GM18858 (cell line): Measurements from ENCODE around the gene CDKN2D.
"Not testable (repeated sequence)": the region's sequence is repeated elsewhere in the genome, so short reads cannot be mapped to it uniquely, and the experiment has no call there.

Experiments
- ATAC-seq: cut with Tn5 transposase; IDR thresholded peaks from one replicate; pipeline ENCODE4 v1.9.1; 2021; ENCODE audit not compliant: unreplicated experiment

Gene CDKN2D

GRCh38 chr19:10552510-10553053, 16.2 kb downstream of the CDKN2D start:
- no peak for ATAC-seq

- ATAC-seq = no peak
These were observed 17.0 kb downstream of the CDKN2D start for GRCh38 chr19:10551698-10552301.

GRCh38 chr19:10551006-10551405, 17.8 kb downstream of the CDKN2D start:
- not testable (repeated sequence) for ATAC-seq

GRCh38 chr19:10550336-10550735, 18.4 kb downstream of the CDKN2D start:
- no peak for ATAC-seq

GRCh38 chr19:10549733-10550132, 19.0 kb downstream of the CDKN2D start:
- no peak for ATAC-seq

- no peak for ATAC-seq
These were observed 20.0 kb downstream of the CDKN2D start for GRCh38 chr19:10548746-10549276.

- ATAC-seq = no peak
These were observed 22.0 kb downstream of the CDKN2D start for GRCh38 chr19:10546817-10547216.

GRCh38 chr19:10544753-10545251, 24.0 kb downstream of the CDKN2D start:
- no peak for ATAC-seq

GRCh38 chr19:10544242-10544752, 24.5 kb downstream of the CDKN2D start:
- no peak for ATAC-seq

- ATAC-seq = no peak
These were observed 25.1 kb downstream of the CDKN2D start, which contains the start of gene ATG4D for GRCh38 chr19:10543420-10544241. Gene ATG4D (plus strand): TSS chr19:10543904. CDS start chr19:10544091, 187 bp downstream.

GRCh38 chr19:10543059-10543419, 25.7 kb downstream of the CDKN2D start:
- ATAC-seq = no peak

GRCh38 chr19:10539016-10539415, 29.8 kb downstream of the CDKN2D start:
- ATAC-seq = not testable (repeated sequence)

GRCh38 chr19:10538204-10538983, 30.4 kb downstream of the CDKN2D start:
- no peak for ATAC-seq

GRCh38 chr19:10537668-10538067, 31.1 kb downstream of the CDKN2D start:
- no peak for ATAC-seq

- ATAC-seq = no peak
These were observed 33.2 kb downstream of the CDKN2D start for GRCh38 chr19:10535613-10536012.

- no peak for ATAC-seq
These were observed 35.0 kb downstream of the CDKN2D start for GRCh38 chr19:10533646-10534386.

GRCh38 chr19:10532457-10532856, 36.3 kb downstream of the CDKN2D start:
- ATAC-seq = no peak

- ATAC-seq = not testable (repeated sequence)
These were observed 41.9 kb downstream of the CDKN2D start for GRCh38 chr19:10526887-10527286.

- ATAC-seq = no peak
These were observed 43.1 kb downstream of the CDKN2D start for GRCh38 chr19:10525636-10526035.

- no peak for ATAC-seq
These were observed 45.6 kb downstream of the CDKN2D start for GRCh38 chr19:10523135-10523636.
